Subcutaneous adipose tissue (tissue), 4 donors: Measurements from ENCODE around the gene GPC5. TPM values are rescaled to one million over a fixed set of nuclear protein-coding genes. Genes with fewer than 3 reads are reported as not detected.

ENCODE experiments used
- total RNA-seq, 4 donors: library from RNA; depleted of rRNA; stranded (reverse); fragments of >200 nt; gene quantifications; one replicate each; pipeline ENCODE4 v1.1.0, GENCODE V29; 2016
- TF ChIP-seq, protein P1 (sequence below): fragments of 450-650 bp; IDR thresholded peaks from one replicate; pipeline ENCODE4 v1.5.1; 2016; ENCODE audit warnings: low read depth, mild to moderate bottlenecking, control low read depth, antibody characterized with exemption, moderate library complexity

Gene GPC5
- total RNA-seq, 4 donors from 2014 or later = 0.16 to 0.44 TPM; not detected in 2

DNA sequence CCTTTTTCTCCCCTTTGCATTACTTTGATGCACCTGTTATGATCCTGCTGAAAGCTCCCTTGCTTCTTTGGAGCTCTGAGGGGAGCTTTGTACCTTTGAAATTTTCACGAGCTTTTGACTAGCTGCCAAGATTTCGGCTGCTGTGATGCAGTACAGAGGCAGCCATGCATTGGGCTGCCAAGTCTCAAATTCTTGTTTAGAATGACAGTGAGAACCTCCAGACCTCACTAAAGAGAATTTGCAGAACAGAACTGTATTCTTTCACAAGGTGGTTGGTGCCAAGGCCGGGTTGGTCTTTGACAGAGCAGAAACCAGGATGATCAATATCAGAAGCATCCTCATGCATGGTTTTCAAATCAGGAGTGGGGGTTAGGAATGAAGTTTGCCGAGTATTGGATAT, 414.8 kb downstream of the GPC5 start:
- TF ChIP-seq, protein P1, sequence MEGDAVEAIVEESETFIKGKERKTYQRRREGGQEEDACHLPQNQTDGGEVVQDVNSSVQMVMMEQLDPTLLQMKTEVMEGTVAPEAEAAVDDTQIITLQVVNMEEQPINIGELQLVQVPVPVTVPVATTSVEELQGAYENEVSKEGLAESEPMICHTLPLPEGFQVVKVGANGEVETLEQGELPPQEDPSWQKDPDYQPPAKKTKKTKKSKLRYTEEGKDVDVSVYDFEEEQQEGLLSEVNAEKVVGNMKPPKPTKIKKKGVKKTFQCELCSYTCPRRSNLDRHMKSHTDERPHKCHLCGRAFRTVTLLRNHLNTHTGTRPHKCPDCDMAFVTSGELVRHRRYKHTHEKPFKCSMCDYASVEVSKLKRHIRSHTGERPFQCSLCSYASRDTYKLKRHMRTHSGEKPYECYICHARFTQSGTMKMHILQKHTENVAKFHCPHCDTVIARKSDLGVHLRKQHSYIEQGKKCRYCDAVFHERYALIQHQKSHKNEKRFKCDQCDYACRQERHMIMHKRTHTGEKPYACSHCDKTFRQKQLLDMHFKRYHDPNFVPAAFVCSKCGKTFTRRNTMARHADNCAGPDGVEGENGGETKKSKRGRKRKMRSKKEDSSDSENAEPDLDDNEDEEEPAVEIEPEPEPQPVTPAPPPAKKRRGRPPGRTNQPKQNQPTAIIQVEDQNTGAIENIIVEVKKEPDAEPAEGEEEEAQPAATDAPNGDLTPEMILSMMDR = no peak

DNA sequence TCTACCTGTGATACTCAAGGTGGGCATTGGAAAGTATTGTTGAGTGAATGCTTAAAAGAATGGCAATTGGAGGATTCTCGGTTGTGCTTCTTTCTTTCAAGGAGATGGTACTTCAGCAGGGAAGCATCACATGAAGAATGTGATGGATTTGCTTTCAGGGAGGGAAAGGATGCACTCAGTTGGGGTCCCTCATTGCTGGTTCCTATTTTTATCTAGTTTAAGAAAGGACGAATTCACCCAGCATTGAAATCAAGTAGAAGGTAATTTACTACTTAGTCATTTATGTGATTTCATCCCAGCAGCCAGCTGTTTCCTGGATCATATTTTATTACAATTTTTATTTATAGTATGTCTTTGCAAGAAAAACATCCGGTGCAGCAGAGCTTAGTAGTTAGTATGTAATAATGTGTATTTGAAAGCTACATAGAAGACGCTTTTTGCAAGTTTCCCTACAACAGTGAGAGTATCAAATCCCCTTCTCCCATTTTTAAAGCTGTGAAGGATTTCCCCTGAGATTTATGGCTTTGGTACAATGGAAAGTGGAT, 417.9 kb downstream of the GPC5 start:
- TF ChIP-seq, protein P1 = no peak

DNA sequence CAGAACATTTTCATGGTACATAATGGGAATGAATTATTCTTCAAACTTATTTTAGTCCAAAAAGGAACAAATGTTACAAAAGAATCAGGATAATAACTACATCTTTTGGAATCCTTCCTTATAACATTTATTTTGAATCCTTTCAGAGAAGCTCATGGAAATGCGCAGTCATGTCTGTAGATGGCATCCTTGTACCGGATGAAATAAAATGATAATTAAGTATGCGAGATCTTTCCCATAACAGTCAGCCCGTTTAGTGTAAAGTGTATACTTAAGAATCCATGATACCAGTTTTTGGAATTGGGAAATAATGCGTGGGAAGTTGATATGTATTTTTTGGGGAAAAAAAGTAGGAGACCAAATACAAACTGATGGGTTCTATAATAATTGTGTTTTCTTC, 418.8 kb downstream of the GPC5 start:
- TF ChIP-seq, protein P1 = no peak

DNA sequence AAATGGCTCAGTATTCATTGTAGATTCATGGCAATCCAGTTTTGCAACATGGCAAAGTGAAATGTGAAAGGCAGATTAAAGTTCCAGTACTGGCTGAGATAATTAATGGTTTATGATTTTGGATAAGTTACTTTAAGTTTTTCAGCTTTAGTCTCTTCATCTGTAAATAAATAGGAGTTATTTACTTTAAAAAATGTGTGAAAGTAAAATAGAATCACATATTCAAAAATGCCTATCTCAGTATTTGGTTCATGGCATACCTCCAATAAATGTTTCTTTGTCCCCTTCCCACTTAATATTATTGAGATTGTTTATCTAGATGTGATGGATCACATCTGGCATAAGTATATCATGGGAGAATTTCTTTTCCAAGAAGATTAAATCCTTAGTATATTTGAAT, 426.0 kb downstream of the GPC5 start:
- TF ChIP-seq, protein P1 = no peak

DNA sequence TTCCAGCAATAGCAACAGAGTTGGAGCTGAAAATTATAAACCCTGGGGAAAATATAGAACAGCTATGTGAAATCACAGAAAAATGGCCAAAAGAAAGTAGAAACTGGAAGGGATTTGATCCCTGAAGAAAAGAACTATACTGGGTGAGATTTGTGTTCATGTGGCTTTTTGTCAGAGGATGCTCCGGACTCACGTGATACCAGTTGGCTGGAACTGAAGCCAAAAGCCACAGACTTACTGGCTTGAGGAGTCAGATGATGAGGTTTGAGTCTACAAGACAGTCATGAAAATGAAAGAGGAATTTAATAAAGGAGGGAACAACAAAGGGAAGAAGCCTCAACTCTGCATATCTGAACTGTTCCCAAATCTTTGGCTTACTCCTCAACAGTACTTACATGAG, 427.1 kb downstream of the GPC5 start:
- TF ChIP-seq, protein P1 = no peak

DNA sequence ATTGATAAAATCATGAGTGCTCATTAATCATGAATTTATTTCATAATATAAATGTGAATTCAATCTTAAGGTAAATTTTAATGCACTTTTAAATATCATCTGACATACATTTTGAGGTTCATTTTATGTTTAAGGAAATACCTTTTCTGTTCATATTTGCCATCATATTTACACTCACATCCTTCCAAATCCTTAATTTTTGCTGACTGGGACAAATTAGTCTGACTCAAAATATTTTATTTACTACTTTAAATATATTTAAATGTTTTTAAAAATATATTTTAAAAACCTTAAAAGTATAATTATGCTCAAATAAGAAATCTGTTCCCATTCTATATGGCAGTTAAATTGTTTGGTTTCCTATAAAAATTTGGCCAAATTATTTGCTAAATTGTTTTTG, 438.1 kb downstream of the GPC5 start:
- TF ChIP-seq, protein P1 = no peak

DNA sequence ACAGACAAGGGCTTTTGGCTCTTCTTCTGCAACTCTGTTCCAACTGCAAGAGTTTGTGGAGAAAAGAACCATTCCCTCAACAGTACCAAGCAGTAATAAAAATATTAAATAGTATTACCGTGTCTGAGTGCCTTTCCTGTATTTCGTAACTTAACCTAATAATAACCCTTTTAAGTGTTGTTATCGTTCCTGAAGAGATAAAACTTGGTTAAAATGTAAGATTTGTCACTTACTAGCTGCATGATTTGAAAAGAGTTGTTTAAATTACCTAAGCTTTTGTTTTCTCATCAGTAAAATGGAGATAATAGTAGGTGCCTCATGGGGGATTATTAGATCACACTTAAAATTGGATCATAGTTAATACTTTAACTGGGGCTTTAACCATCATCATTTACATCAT, 447.2 kb downstream of the GPC5 start:
- TF ChIP-seq, protein P1 = no peak
